Right renal pelvis (tissue), 4 donors: Measurements from ENCODE around the gene MTCL1. TPM values are rescaled to one million over a fixed set of nuclear protein-coding genes. Genes with fewer than 3 reads are reported as not detected.

Experiments
- DNase-seq, 4 donors: peaks; one replicate each; pipeline ENCODE4 v3.0.0-alpha.2; 2013; ENCODE audit warnings: low read depth in 4 of 4, low spot score in 3 of 4, missing footprints in 1 of 4
- polyA plus RNA-seq, 4 donors: library from polyadenylated mRNA; unstranded; fragments of 120-200 nt; gene quantifications; one replicate each; pipeline ENCODE4 v1.2.1, GENCODE V29; 2013; ENCODE audit not compliant: insufficient read length in 4 of 4

The MTCL1 gene
- polyA plus RNA-seq, 4 donors: 16.2 to 24.4 (median 19.0) TPM

DNA sequence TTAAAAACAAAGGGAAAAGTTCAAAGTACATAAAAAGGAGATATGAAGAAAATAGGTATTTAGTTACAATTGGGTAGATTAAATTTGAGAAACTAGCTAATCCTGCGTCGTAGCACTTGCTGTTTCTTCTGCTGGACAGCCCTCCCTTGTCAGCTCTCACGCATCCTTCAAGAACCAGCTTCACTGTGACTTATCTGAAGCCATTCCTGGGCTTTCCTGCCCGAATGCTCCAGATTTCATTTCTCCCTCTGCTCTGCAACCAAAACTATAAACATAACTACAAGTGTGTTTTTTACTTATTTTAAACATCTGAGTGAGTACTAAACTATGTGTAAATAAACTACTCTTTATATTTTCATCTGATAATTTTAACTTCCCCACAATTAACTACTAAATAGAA is 149.2 kb downstream of the MTCL1 start:
- DNase-seq: no peak

DNA sequence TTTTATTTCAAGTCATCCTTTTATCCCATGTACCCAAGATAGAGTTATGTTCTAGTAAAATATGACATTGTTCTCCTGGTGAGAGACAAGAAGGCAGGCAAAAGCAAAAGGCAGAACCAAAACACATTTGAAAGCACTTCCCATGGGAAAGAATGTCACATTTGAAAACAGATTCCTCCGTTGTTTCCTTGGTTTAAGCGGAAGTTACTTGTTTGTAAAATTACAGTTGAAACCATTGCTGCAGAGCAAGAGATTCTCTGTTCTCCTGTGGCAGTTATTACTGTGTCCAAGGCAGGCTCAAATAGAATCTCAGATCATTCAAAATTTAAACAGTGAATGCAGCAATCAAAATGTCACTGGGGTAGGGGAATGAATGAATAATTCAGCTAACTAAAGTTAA is 149.6 kb downstream of the MTCL1 start:
- no peak for DNase-seq

DNA sequence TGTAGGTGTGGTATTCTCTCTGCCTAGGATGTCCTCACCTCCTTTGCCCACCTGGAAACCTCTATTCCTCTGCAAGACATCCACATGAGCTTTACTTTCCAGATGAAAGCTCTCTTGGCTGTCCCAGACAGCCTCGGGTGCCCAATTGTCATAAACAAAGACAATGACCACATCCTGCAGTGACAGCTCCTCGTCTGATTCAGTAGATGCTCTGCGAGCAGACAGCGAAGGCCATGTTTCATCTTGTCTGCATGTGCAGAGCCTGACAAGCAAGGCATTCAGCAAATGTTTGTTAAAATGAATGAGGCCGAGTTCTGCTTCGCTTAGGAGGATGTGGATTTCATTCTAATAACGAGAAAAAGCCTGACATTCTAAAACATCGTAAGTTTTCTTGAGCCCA is 150.9 kb downstream of the MTCL1 start:
- no peak for DNase-seq

DNA sequence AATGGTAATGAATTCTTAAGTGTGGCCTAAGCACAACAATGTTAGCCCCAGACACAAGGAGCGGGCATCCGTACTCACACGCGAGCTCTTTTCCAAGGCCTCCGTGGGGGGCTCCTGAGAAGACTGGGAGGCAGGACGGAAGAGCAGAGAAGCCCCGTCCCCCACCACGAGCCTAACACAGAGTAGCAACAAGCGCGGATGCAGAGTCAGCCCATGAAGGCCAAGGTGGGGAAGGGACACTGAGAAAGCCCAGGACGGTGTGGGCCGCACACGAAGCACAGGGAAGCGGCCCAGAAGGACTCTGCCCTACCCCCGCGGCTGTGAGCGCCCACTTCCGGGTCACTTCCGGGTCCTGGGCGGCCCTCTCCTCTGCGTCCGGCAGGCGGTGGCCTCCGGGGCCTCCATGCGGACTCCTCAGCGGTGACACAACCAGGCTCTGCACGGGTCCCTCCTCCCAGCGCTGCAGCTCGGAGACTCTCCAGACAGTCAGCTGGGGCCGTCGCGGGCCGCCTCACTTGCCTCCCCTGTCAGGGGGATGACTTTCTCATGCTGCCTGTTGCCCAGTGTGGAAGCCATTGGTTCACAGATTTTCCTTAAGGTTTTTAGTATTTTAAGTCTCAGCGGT is 151.5 kb downstream of the MTCL1 start:
- DNase-seq: no peak

DNA sequence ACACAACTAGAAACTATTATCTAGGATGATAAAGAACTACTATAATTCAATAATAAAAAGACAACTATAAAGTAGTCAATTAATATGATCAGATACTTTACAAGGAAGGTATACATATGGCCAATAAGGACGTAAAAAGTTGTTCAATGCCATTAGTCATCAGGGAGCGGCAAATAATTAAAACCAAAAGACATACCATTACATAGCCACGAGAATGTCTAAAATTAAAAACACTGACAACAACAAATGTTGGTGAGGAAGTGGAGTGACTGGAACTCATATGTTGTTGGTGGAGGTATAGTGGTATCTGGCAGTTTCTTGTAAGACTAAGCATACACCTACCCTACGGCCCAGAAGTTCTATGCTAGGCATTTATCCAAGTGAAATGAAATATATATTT is 152.4 kb downstream of the MTCL1 start:
- no peak for DNase-seq

DNA sequence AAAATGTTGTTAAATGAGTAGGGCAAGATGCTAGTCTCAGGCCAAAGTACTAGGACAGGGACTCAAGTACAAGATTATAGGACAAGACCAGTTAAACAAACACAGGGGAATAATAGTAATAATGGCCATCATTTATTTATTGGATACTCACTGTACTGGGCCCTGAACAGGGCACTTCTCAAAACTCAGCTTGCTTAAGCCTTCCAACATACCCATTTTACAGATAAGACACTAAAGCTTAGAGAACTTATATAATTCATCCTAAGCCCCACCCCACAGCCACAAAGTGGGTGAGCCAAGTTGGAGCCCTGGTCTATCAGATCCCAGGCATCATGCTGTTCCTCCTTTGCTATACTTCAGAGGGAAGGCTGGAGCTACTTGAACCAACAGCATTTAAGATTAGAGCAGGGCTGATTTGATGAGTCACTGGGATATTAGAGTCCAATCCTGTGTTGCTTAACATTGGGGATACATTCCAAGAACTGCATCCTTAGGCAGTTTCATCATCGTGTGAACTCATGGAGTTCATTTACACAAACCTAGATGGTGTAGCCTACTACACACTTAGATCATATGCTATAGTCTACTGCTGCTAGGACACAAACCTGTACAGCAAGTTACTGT is 153.6 kb downstream of the MTCL1 start:
- no peak for DNase-seq

DNA sequence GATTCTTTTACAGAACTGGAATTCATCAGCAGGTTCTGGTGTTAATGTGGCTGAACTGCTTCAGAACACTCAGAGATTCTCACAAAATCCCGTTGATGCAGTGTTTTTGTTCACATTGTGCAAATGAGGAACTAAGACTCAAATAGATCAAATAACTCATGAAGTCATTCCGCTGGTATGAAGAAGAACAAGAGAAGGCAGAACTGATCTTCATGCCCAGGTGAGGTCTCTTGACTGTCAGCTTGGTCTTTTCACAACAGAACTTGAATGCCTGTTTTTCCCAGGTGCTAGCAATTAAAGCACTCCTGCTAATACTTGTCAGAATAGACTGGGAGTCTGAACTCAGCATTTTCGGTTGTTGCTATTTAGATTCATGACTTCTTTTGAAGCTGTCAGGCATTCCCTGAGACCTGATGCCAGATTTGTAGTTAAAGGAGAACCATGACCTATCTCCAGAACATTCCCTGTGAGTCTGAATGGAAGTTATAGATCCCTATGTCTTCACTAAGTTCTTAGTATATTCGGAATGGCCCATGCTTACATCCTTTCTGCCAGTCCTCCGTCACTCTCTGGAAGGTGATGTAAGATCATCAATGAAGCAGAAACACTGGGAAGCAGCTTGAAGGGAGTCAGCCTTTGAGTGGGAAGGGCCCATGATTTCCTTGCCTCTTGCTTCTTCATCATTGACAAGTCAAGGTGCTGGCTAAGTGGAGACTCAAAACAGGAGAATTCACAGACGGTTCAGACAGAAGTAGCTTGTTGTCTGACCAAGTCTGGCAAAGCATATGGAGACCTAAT is 155.7 kb downstream of the MTCL1 start:
- no peak for DNase-seq

DNA sequence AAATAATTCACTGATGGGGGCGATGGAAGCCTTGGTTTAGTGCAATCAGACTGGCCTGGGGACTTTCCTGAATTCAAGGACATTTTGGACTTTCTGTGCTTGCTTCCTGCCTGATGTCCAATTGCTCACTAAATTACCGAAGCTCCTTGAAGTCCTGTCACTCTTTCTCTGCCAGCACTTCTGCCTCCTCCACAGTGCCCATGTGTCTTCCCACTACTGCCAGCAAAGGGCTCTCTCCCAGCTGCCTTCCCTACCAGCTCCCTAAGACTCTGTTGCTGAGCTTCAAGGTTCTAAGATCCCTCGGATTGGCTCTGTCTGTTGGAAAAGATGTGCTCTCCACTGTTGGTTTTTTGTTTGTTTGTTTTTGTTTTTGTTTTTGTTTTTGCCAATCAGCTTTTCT is 158.1 kb downstream of the MTCL1 start:
- DNase-seq: no peak

DNA sequence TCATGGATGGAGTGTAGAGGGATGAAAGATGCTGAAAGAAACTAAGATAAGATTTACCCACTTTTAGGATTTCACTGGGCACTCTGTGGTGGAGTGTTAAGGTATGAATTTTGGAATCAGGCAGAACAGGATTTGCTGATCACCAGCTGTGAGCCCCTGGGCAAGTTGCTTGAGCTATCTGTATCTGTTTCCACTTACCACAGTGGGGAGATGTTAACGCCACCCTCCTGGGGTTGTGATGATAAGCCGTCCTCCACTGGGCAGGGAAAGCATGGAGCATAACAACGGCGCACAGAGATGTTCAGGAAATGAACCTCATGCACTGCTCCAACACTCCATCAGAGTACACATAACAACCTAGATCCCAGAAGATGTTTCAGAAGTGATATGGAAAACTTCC is 160.6 kb downstream of the MTCL1 start:
- DNase-seq: no peak

DNA sequence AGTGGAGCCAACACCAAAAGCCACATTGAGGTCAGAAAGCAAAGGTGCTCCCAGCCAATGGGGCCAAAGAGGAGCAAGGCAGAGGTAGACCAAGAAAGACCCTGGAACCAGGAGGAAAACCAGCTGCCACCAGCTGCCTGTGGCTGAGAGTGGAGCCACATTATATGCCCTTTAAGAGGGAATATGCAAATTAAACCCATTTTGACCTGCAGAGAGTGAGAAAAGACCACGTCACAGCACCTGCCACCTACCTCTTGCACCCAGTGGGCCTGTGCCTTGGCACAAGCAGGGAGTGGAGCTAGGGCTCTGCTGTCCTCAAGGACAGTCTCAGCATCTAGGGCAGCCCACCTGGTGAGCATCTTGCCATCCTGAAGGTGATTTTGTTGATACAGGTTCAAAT is 161.3 kb downstream of the MTCL1 start:
- no peak for DNase-seq

DNA sequence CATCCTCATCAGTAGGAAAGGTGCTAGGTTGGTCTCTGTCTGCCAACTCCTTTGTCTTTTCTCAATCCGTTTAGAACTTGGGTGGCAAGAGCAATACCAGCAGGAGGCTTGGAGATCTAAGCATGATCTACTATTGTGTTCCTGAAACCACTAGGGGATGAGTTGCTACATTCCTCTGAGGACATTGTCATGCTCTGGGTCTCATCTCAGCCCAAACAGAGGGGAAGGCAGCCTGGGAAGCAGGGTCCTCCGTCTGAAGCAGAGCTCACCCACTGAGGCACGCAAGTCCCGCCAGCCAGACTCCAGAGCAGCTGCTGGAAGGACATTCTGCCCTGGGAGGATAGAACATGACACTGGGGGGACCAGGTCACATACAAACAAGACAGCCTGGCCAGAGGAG is 162.9 kb downstream of the MTCL1 start:
- no peak for DNase-seq

DNA sequence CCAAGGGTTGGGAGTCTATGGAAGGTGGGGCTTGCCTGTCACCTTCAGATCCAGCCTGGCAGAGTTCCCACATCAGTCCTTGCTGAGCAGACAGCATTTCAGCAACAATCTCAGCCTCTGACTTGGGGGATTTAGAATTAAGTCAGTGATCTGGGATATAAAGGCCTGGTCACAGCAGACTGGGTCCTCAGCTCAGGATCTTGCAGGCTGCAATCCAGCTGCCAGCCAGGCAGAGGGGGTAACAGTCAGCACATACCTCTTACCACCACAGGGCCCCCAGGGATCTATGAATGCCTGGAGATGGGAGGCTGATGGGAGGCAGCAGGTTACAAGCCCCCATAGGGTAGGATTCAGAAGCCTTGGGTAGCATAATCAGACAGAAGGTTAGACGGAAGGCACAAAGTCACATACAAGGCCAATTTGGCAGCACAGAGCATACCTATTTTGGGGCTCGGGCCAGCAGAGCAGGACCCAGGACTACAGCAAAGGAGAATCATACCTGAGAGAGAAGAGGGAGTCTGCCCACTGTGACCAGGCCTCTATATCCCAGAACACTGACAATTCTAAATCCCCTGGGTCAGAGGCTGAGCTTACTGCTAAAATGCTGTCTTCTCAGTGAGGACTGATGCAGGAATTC is 163.5 kb downstream of the MTCL1 start:
- DNase-seq: no peak

DNA sequence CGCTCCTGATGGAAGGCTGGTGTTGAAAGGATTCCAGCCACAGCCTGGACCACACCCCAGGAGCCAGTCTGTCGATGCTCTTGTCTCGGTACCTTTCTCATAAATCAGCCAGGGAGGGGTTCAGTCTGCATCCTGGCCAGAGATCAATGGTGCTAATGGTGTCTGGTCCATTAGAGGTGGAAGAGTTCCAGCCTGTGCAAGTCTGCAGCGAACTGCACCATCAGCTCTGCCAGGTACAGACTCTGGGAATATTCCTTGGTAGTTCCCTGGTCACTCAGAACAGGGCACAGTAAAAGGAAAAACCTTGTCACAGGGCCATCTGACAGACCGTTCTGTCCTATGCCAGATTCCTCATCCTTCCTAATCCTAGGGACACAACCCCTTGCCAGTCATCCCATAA is 164.3 kb downstream of the MTCL1 start:
- no peak for DNase-seq

DNA sequence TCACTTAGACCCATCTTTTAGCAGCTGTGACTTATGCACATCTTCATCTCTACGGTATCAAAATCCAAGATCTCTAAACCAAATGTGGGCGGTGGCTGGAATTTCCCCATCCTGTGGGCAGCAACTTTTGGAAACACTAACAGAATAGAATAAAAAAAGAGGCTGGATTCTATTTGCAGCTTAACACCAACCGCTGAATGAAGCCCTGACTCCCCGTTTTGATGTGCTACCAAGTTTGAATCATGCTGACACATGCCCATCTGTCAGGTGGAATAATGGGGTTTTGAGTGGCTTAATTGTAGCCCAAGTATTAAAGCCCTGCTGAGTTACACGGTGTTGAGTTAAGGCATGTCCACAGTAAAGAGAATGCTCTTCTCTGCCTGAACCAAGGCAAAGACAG is 165.2 kb downstream of the MTCL1 start:
- no peak for DNase-seq

DNA sequence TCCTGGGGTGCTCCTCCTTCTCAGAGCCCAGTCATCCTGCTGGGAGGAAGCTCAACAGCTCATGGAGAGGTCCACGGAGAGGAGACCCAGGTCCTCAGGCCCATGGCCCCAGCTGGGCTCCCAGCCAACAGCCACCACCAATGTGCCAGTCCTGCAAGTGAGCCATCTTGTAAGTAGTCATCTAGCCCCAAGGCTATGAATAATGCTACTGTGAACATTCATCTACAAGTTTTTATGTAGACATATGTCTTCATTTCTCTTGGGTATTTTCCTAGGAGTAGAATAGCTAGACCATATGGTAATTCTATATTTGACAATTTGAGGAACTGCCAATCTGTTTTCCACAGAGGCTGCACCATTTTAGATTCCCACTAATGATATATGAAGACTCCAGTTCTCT is 166.1 kb downstream of the MTCL1 start:
- no peak for DNase-seq

DNA sequence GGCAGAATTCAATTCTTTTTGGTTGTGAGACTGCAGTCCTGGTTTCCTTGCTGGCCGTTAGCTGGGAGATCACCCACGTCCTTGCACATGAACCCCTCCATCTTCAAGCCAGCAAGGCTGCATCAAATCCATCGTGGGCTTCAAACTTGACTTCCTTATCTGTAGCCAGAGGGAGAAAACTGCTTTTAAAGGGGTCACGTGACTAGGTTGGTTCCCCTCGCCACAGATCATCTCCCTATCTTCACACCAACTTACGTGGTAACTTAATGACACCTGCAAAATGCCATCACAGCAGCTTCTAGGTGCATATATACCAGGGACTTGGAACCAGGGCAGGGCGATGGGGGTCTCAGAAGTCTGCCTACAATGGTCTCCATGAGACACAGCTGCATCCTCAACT is 169.5 kb downstream of the MTCL1 start:
- no peak for DNase-seq

DNA sequence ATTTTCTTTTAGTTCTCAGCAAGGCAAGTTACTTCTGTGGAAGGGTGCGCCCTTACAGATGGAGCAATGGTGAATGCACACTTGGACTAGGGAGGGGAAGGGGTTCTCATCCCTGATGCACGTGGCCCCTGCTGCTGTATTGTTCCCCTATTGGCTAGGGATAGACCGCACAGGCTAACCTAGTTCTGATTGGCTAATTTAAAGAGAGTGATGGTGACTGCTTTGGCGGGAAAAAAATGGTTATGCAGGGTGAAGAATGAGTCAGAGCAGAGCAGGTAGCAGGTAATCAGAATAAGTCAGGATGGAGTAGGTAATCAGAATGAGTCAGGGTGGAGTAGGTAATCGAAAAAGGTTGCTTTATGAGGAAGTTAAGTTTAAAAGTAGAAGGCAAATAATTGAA is 171.5 kb downstream of the MTCL1 start:
- DNase-seq: no peak

DNA sequence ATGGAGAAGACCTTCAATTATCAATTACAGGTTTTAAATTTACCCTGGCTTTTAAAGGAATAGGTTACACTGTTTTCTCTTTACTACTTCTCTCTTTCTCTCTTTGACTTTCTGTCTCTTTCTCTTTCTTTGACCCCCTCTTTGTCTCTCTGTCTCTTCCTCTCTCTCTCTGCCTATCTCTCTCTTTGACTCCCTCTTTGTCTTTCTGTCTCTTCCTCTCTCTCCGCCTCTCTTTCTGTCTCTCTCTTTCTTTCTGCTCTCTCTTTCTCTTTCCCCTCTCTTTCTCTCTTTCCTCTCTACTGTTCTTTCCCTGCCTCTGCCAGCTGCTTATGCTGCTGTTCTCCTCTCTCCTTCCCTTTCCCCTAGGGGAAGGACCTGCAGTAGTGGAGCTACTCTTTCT is 175.7 kb downstream of the MTCL1 start:
- no peak for DNase-seq
